ENCODE results near the gene MIA2. TPM values are rescaled to one million over a fixed set of nuclear protein-coding genes. Genes with fewer than 3 reads are reported as not detected.

The MIA2 gene
- total RNA-seq, 6 experiments from 2014 or later: 58.7 to 90.8 (median 73.6) TPM

DNA sequence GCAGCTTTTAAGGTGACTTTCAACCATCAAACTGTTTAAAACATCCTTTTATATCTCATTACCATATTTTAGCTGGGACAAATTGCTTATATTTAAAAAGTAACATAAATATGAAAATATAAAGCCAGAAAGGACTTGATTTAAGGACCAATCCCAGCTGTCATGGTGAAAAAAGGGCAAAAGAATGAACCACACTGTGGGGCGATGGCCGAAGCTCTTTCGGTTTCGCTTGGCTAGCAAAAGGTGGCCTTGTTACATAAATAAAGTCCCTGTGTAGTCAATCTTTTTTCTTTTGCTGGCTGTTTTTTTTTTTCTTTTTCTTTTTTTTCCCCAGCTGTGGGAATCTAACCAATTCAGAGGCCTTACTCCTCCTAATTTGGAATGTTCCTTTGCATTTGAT lies 147.7 kb downstream of the MIA2 start:
- Histone ChIP-seq H3K4me1 (peaks cover 0 to 13% (median 0%) of the 10 kb centered on the region in 4 donors), H3K27ac (peak overlapping the region in 1 of 3 donors; percentile 62), H3K36me3 (no peaks in the 10 kb centered on the region), H3K27me3 (no peaks in the 10 kb centered on the region), H3K9me3 (no peaks in the 10 kb centered on the region), H3K4me3 (peak overlapping the region in 1 of 3 donors; percentile 1)
- ATAC-seq: peak; percentile 72 to 86 (median 76)
- TF ChIP-seq, protein P1, sequence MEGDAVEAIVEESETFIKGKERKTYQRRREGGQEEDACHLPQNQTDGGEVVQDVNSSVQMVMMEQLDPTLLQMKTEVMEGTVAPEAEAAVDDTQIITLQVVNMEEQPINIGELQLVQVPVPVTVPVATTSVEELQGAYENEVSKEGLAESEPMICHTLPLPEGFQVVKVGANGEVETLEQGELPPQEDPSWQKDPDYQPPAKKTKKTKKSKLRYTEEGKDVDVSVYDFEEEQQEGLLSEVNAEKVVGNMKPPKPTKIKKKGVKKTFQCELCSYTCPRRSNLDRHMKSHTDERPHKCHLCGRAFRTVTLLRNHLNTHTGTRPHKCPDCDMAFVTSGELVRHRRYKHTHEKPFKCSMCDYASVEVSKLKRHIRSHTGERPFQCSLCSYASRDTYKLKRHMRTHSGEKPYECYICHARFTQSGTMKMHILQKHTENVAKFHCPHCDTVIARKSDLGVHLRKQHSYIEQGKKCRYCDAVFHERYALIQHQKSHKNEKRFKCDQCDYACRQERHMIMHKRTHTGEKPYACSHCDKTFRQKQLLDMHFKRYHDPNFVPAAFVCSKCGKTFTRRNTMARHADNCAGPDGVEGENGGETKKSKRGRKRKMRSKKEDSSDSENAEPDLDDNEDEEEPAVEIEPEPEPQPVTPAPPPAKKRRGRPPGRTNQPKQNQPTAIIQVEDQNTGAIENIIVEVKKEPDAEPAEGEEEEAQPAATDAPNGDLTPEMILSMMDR (IDR thresholded peaks at IDR 0.05): no peak
- TF ChIP-seq POLR2A (IDR thresholded peaks at IDR 0.05): no peak
- WGBS (ENCODE audit: insufficient coverage, low coverage, low lambda C conversion rate, missing lambda C conversion rate): 86% methylated on average over 4 of the region's 4 CpGs
- intact Hi-C loops (cut with DNase I): no loop called here
- no peak for DNase-seq

DNA sequence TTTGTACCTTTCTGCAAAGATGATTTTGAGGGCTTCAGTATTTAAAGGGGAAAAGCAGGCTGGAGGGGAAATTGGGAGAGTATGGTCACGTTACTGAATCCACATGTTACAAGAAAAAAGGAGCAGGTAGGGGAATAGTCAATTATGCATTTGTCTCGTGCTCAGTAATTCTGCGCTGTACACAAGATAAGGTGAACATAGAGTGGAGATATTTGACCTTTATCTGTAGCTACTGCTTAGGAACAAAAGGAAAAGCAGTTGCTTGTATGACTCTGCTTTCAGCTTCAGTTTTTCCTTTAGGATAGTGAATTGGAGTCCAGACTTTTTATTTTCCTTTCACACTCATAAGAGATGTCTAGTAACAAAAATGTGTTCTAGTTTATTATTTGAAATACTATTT lies 148.7 kb downstream of the MIA2 start:
- H3K4me1 ChIP-seq: peaks cover 0 to 5% (median 0%) of the 10 kb centered on the region in 4 donors
- intact Hi-C loops (cut with DNase I): no loop called here
- TF ChIP-seq, protein P1 (IDR thresholded peaks at IDR 0.05): no peak
- TF ChIP-seq POLR2A (IDR thresholded peaks at IDR 0.05): no peak
- 85% methylated on average over 3 of the region's 3 CpGs for WGBS (ENCODE audit: insufficient coverage, low coverage, low lambda C conversion rate, missing lambda C conversion rate)
- no peaks in the 10 kb centered on the region for H3K27me3 ChIP-seq
- H3K27ac ChIP-seq: no peak overlapping the region
- H3K9me3 ChIP-seq: no peaks in the 10 kb centered on the region
- ATAC-seq (no peak), DNase-seq (no peak)
- H3K36me3 ChIP-seq: peaks cover 0 to 5% (median 0%) of the 10 kb centered on the region in 4 donors
- H3K4me3 ChIP-seq: no peak overlapping the region

GRCh38 chr14:39383026-39383660 lies 149.4 kb downstream of the MIA2 start:
- intact Hi-C loops (cut with DNase I): no loop called here
- ATAC-seq (no peak), DNase-seq (no peak)
- Histone ChIP-seq H3K4me1 (peaks cover 0 to 3% (median 0%) of the 10 kb centered on the region in 4 donors), H3K36me3 (peaks cover 0 to 5% (median 0%) of the 10 kb centered on the region in 4 donors), H3K27ac (no peak overlapping the region), H3K27me3 (no peaks in the 10 kb centered on the region), H3K4me3 (no peak overlapping the region), H3K9me3 (no peaks in the 10 kb centered on the region)
- 79% methylated on average over 1 of the region's 1 CpG for WGBS (ENCODE audit: insufficient coverage, low coverage, low lambda C conversion rate, missing lambda C conversion rate)
- TF ChIP-seq, protein P1 (IDR thresholded peaks at IDR 0.05): no peak
- TF ChIP-seq POLR2A (IDR thresholded peaks at IDR 0.05): no peak

- H3K27me3 ChIP-seq: no peaks in the 10 kb centered on the region
- H3K36me3 ChIP-seq: peaks cover 0 to 5% (median 0%) of the 10 kb centered on the region in 4 donors
- peaks cover 0 to 2% (median 0%) of the 10 kb centered on the region in 4 donors for H3K4me1 ChIP-seq
- no peaks in the 10 kb centered on the region for H3K9me3 ChIP-seq
- no peak overlapping the region for H3K4me3 ChIP-seq
- WGBS (ENCODE audit: insufficient coverage, low coverage, low lambda C conversion rate, missing lambda C conversion rate): 62% methylated on average over 1 of the region's 1 CpG
- no peak for ATAC-seq
- DNase-seq: no peak
- intact Hi-C loops (cut with DNase I): no loop called here
- TF ChIP-seq, protein P1 (IDR thresholded peaks at IDR 0.05): no peak
- TF ChIP-seq POLR2A (IDR thresholded peaks at IDR 0.05): no peak
- no peak overlapping the region for H3K27ac ChIP-seq
Measured at GRCh38 chr14:39383741-39384140, 150.0 kb downstream of the MIA2 start.

Measured in right lobe of liver (tissue), 6 donors.